ENCODE results near the gene DCAF17. TPM values are rescaled to one million over a fixed set of nuclear protein-coding genes. Genes with fewer than 3 reads are reported as not detected.

The DCAF17 gene
- total and polyA plus RNA-seq, 12 donors = 2.0 to 10.5 (median 7.4) TPM

GRCh38 chr2:171406044-171406443 is 28.0 kb upstream of the DCAF17 start:
- intact Hi-C loops (cut with DNase I) = loop anchor here in 1 of 10 donors (5.0 kb wide), 1 partner anchor 726 kb away; no protein-coding TSS in a partner anchor
- no peak for TF ChIP-seq CTCF (IDR thresholded peaks at IDR 0.05)
- Histone ChIP-seq H3K36me3 (no peaks in the 10 kb centered on the region), H3K27me3 (no peaks in the 10 kb centered on the region), H3K4me1 (peaks cover 0 to 11% (median 0%) of the 10 kb centered on the region in 9 donors), H3K4me3 (no peak overlapping the region), H3K9me3 (peaks cover 0 to 13% (median 5%) of the 10 kb centered on the region in 11 donors), H3K27ac (no peak overlapping the region)
- WGBS, 2 donors = 82 to 100% methylated on average over 1 of the region's 1 CpG
- ATAC-seq = no peak
- DNase-seq = no peak

GRCh38 chr2:171407030-171407675 is 26.9 kb upstream of the DCAF17 start:
- peaks cover 0 to 6% (median 2%) of the 10 kb centered on the region in 11 donors for H3K9me3 ChIP-seq
- 88 to 93% methylated on average over 4 of the region's 4 CpGs for WGBS, 2 donors
- no peaks in the 10 kb centered on the region for H3K27me3 ChIP-seq
- H3K36me3 ChIP-seq = no peaks in the 10 kb centered on the region
- H3K4me3 ChIP-seq = no peak overlapping the region
- ATAC-seq (no peak), DNase-seq (no peak)
- peaks cover 0 to 11% (median 5%) of the 10 kb centered on the region in 9 donors for H3K4me1 ChIP-seq
- intact Hi-C loops (cut with DNase I) = loop anchor here in 1 of 10 donors (5.0 kb wide), 1 partner anchor 725 kb away; no protein-coding TSS in a partner anchor
- no peak for TF ChIP-seq CTCF (IDR thresholded peaks at IDR 0.05)
- H3K27ac ChIP-seq = no peak overlapping the region

- no peaks in the 10 kb centered on the region for H3K27me3 ChIP-seq
- DNase-seq (no peak), ATAC-seq (no peak)
- peaks cover 0 to 11% (median 5%) of the 10 kb centered on the region in 9 donors for H3K4me1 ChIP-seq
- H3K9me3 ChIP-seq = peaks cover 0 to 1% (median 0%) of the 10 kb centered on the region in 11 donors
- intact Hi-C loops (cut with DNase I) = loop anchor here in 1 of 10 donors (5.0 kb wide), 1 partner anchor 725 kb away; no protein-coding TSS in a partner anchor
- H3K27ac ChIP-seq = no peak overlapping the region
- WGBS, 2 donors = 94 to 96% methylated on average over 1 of the region's 1 CpG
- no peak overlapping the region for H3K4me3 ChIP-seq
- no peak for TF ChIP-seq CTCF (IDR thresholded peaks at IDR 0.05)
- no peaks in the 10 kb centered on the region for H3K36me3 ChIP-seq
Measured at GRCh38 chr2:171407676-171408044, 26.4 kb upstream of the DCAF17 start.

- peak in 2 of 8 donors; percentile 31 to 35 for ATAC-seq
- Histone ChIP-seq H3K27ac (no peak overlapping the region), H3K36me3 (no peaks in the 10 kb centered on the region), H3K4me1 (peaks cover 0 to 11% (median 5%) of the 10 kb centered on the region in 9 donors), H3K27me3 (no peaks in the 10 kb centered on the region), H3K9me3 (no peaks in the 10 kb centered on the region), H3K4me3 (peak overlapping the region in 5 of 10 donors; percentile 25 to 35 (median 33))
- intact Hi-C loops (cut with DNase I) = loop anchor here in 1 of 10 donors (5.0 kb wide), 1 partner anchor 723 kb away; no protein-coding TSS in a partner anchor
- no peak for TF ChIP-seq CTCF (IDR thresholded peaks at IDR 0.05)
- DNase-seq = no peak
- WGBS, 2 donors = 69 to 75% methylated on average over 8 of the region's 8 CpGs
Measured at GRCh38 chr2:171409436-171409971, 24.5 kb upstream of the DCAF17 start.
